Suprapubic skin (tissue), 4 donors: Measurements from ENCODE around the gene TRPC4.

Experiments
- POLR2A ChIP-seq, 2 donors: fragments of 450-650 bp; IDR thresholded peaks; one replicate each; pipeline ENCODE4 v1.6.1; 2017; ENCODE audit warnings: antibody characterized with exemption in 2 of 2, mild to moderate bottlenecking in 2 of 2, moderate library complexity in 2 of 2
- POLR2AphosphoS5 ChIP-seq, 3 donors: sonication (generic); formaldehyde crosslinking; IDR thresholded peaks; one replicate each; pipeline ENCODE4 v1.6.1; 2017; ENCODE audit warnings: antibody characterized with exemption in 3 of 3
- TF ChIP-seq, protein P1 (sequence below), 2 donors: fragments of 200-600 bp in 1 of 2; fragments of 450-650 bp in 1 of 2; sonication (generic) in 1 of 2; IDR thresholded peaks; one replicate each; pipeline ENCODE4 v1.5.1; 2016 to 2019; ENCODE audit warnings: antibody characterized with exemption in 2 of 2, mild to moderate bottlenecking in 1 of 2, moderate library complexity in 1 of 2

DNA sequence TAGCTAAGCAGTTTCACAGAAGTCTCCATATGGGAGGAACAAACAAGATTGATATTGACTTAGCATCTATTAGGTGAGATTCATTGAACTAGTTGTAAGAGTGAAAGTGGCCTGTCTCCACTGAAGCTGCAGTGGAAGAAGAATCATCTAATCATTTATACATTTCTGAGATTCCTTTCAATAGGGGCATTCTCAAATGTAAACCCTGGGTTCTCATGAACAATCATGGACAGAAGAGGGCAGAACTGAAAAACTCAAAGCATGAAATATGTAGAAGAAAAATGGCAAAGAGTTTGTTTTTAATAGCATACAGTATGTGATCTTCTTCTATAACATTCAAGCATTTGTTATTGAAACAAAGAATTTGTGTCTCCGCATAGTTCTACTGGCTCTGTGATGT is 253.4 kb downstream of the TRPC4 start:
- TF ChIP-seq, protein P1, sequence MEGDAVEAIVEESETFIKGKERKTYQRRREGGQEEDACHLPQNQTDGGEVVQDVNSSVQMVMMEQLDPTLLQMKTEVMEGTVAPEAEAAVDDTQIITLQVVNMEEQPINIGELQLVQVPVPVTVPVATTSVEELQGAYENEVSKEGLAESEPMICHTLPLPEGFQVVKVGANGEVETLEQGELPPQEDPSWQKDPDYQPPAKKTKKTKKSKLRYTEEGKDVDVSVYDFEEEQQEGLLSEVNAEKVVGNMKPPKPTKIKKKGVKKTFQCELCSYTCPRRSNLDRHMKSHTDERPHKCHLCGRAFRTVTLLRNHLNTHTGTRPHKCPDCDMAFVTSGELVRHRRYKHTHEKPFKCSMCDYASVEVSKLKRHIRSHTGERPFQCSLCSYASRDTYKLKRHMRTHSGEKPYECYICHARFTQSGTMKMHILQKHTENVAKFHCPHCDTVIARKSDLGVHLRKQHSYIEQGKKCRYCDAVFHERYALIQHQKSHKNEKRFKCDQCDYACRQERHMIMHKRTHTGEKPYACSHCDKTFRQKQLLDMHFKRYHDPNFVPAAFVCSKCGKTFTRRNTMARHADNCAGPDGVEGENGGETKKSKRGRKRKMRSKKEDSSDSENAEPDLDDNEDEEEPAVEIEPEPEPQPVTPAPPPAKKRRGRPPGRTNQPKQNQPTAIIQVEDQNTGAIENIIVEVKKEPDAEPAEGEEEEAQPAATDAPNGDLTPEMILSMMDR (IDR thresholded peaks at IDR 0.05): no peak
- TF ChIP-seq POLR2AphosphoS5 (IDR thresholded peaks at IDR 0.05) (no peak), POLR2A (IDR thresholded peaks at IDR 0.05) (no peak)
